ENCODE results near the gene TMEM147. TPM values are rescaled to one million over a fixed set of nuclear protein-coding genes. Genes with fewer than 3 reads are reported as not detected.

TMEM147 gene
- total RNA-seq, 1 donor from 2014 or later, result 99.7 TPM

DNA sequence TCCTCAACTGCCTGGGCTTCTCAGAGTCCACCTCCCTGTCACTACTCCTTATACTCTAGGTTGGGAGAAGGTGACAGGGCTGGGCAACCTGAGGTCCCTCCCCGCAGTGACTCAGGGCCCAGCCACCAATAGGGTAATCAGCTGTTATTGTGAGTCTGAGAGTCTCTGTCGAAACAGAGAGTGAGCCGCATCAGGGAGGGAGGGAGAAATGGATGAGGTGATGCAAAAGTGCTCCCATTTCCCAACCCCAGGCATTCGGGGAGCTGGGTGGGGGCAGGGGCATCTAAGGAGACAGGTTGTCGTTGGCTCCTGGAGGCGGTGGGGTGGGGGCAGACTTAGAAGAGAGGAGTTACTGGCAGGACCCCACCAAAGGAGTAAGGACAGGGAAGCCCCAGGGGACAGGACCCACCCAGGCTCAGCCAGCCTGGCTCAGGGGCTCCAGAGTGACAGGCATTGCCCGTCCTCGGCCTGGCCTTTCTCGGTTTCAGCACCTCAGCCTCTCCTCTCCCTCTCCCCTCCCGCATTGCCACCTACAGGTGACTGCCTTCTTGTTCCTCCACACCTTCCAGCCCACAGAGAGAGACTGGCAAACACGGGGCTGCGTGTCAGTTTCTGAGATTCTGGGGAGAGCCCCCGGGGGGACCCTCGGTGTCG is 31.7 kb upstream of the TMEM147 start, which contains the start of gene DMKN:
TSS of gene DMKN (minus strand) at position 22 of the 654 bp plus-strand sequence. CDS start 174 bp downstream, outside the sequence.
- H3K36me3 ChIP-seq, result no peaks in the 10 kb centered on the region
- no peak within 1 kb of the TSS for H3K27ac ChIP-seq
- H3K4me1 ChIP-seq, result no peaks in the 10 kb centered on the region
- TF ChIP-seq CTCF (IDR thresholded peaks at IDR 0.05), result no peak
- intact Hi-C loops (cut with DNase I), result no loop called here
- H3K27me3 ChIP-seq, result no peaks in the 10 kb centered on the region
- H3K9me3 ChIP-seq, result no peaks in the 10 kb centered on the region
- no peak within 1 kb of the TSS for H3K4me3 ChIP-seq
- DNase-seq (ENCODE audit: low spot score in 2 of 2), result no peak

- Histone ChIP-seq H3K27me3 (no peaks in the 10 kb centered on the region), H3K4me1 (no peaks in the 10 kb centered on the region), H3K27ac (no peak overlapping the region), H3K36me3 (no peaks in the 10 kb centered on the region), H3K4me3 (no peak overlapping the region), H3K9me3 (no peaks in the 10 kb centered on the region)
- no peak for TF ChIP-seq CTCF (IDR thresholded peaks at IDR 0.05)
- DNase-seq (ENCODE audit: low spot score in 2 of 2), result no peak
- intact Hi-C loops (cut with DNase I), result no loop called here
Measured at GRCh38 chr19:35514282-35514809, 31.1 kb upstream of the TMEM147 start.

- Histone ChIP-seq H3K27ac (no peak overlapping the region), H3K36me3 (no peaks in the 10 kb centered on the region), H3K4me1 (no peaks in the 10 kb centered on the region), H3K27me3 (no peaks in the 10 kb centered on the region), H3K4me3 (no peak overlapping the region), H3K9me3 (no peaks in the 10 kb centered on the region)
- intact Hi-C loops (cut with DNase I), result no loop called here
- no peak for TF ChIP-seq CTCF (IDR thresholded peaks at IDR 0.05)
- DNase-seq (ENCODE audit: low spot score in 2 of 2), result no peak
Measured at GRCh38 chr19:35516310-35516709, 29.1 kb upstream of the TMEM147 start.

DNA sequence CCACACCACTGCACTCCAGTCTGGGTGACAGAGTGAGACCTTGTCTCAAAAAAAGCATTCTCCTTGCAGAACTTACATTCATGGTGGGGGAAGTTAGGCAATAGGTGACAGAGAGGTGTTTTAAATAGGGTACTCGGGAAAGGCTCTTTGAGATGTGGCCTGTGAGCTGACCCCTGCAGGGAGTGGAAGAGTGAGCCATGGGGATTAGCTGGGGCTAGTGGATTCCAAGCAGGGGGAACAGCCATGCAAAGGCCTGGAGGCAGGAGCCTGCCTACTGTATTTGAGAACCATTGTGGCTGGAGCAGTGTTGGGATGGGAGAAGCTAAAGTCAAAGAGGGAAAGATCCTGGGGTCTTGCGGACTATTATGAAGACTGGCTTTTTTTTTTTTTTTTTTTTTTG is 28.1 kb upstream of the TMEM147 start:
- intact Hi-C loops (cut with DNase I), result no loop called here
- H3K27me3 ChIP-seq, result no peaks in the 10 kb centered on the region
- H3K4me3 ChIP-seq, result no peak overlapping the region
- no peaks in the 10 kb centered on the region for H3K9me3 ChIP-seq
- DNase-seq (ENCODE audit: low spot score in 2 of 2), result no peak
- H3K4me1 ChIP-seq, result no peaks in the 10 kb centered on the region
- no peak for TF ChIP-seq CTCF (IDR thresholded peaks at IDR 0.05)
- no peaks in the 10 kb centered on the region for H3K36me3 ChIP-seq
- H3K27ac ChIP-seq, result no peak overlapping the region

GRCh38 chr19:35518313-35518712 is 27.1 kb upstream of the TMEM147 start:
- Histone ChIP-seq H3K4me1 (no peaks in the 10 kb centered on the region), H3K9me3 (no peaks in the 10 kb centered on the region), H3K4me3 (no peak overlapping the region), H3K27ac (no peak overlapping the region), H3K27me3 (no peaks in the 10 kb centered on the region), H3K36me3 (no peaks in the 10 kb centered on the region)
- no peak for DNase-seq (ENCODE audit: low spot score in 2 of 2)
- no peak for TF ChIP-seq CTCF (IDR thresholded peaks at IDR 0.05)
- intact Hi-C loops (cut with DNase I), result no loop called here

All from ascending aorta (tissue), 2 donors.